Tibial nerve (tissue), 4 donors: ENCODE data around the gene YBEY.

Experiments used
- CTCF ChIP-seq, 5 experiments: fragments of 200-600 bp in 3 of 5; fragments of 450-650 bp in 2 of 5; sonication (generic) in 3 of 5; IDR thresholded peaks; one replicate each; pipeline ENCODE4 v1.5.1; 2016 to 2019; ENCODE audit warnings: antibody characterized with exemption in 5 of 5, mild to moderate bottlenecking in 3 of 5, moderate library complexity in 2 of 5
- EP300 ChIP-seq, 2 donors: sonication (generic); formaldehyde crosslinking; IDR thresholded peaks; one replicate each; pipeline ENCODE4 v1.6.1; 2017; ENCODE audit warnings: antibody characterized with exemption in 2 of 2, mild to moderate bottlenecking in 1 of 2
- POLR2A ChIP-seq, 2 donors: fragments of 450-650 bp; IDR thresholded peaks; one replicate each; pipeline ENCODE4 v1.6.1; 2017; ENCODE audit warnings: antibody characterized with exemption in 2 of 2, mild to moderate bottlenecking in 2 of 2, moderate library complexity in 2 of 2

- TF ChIP-seq CTCF (IDR thresholded peaks at IDR 0.05) (no peak), POLR2A (IDR thresholded peaks at IDR 0.05) (no peak), EP300 (IDR thresholded peaks at IDR 0.05) (no peak)
Measured at GRCh38 chr21:46246345-46246744, 39.8 kb upstream of the YBEY start.
